Skin epidermis (tissue), 12 donors: ENCODE measurements around the gene RIOK1.
"Not testable (repeated sequence)": the region's sequence is repeated elsewhere in the genome, so short reads cannot be mapped to it uniquely, and the experiment has no call there.

Source experiments
- H3K27ac ChIP-seq, 21 experiments: fragments of 200-600 bp; sonication (generic) in 11 of 21; one replicate each; pipeline ENCODE4 v1.5.0; 2020; ENCODE audit warnings: mild to moderate bottlenecking in 3 of 21, inconsistent platforms in 2 of 21, moderate library complexity in 2 of 21
- H3K4me3 ChIP-seq, 7 experiments: fragments of 200-600 bp; sonication (generic) in 2 of 7; one replicate each; pipeline ENCODE4 v1.5.0; 2020; ENCODE audit warnings: inconsistent platforms in 2 of 7, mild to moderate bottlenecking in 2 of 7, moderate library complexity in 1 of 7

Gene RIOK1

GRCh38 chr6:7434672-7435071 is 45.1 kb downstream of the RIOK1 start:
- H3K27ac ChIP-seq: no peak overlapping the region

DNA sequence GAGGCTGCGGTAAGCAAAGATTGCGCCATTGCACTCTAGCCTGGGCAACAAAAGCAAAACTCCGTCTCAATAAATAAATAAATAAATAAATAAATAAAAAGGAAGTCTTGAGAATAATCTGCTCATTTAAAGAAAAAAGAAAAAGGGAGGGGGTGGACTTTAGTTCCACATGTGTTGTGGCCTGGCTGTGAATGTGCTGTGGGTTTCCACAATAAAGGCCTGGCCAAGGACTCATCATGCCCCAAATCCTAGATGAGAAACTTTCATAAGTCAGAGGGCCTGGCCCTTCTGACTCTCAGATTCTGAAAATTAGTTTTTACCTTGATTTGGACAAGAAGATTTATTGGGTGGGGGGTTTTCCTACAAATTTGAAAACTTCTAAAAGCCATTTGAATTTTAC is 48.4 kb downstream of the RIOK1 start:
- no peak overlapping the region for H3K4me3 ChIP-seq
- H3K27ac ChIP-seq: no peak overlapping the region

More at GRCh38 chr6:7434672-7435071, 45.1 kb downstream of the RIOK1 start:
- no peak overlapping the region for H3K4me3 ChIP-seq

- H3K27ac ChIP-seq: peak overlapping the region in 1 of 21 experiments; percentile 6
These were observed 49.6 kb downstream of the RIOK1 start for GRCh38 chr6:7439228-7439627.

GRCh38 chr6:7440476-7440875 is 50.9 kb downstream of the RIOK1 start:
- Histone ChIP-seq H3K4me3 (no peak overlapping the region), H3K27ac (peak overlapping the region in 3 of 21 experiments; percentile 25 to 62 (median 38))

More at GRCh38 chr6:7439228-7439627, 49.6 kb downstream of the RIOK1 start:
- no peak overlapping the region for H3K4me3 ChIP-seq

GRCh38 chr6:7441048-7441775 is 51.6 kb downstream of the RIOK1 start:
- no peak overlapping the region for H3K4me3 ChIP-seq
- H3K27ac ChIP-seq: peak overlapping the region in 3 of 21 experiments; percentile 25 to 62 (median 38)

DNA sequence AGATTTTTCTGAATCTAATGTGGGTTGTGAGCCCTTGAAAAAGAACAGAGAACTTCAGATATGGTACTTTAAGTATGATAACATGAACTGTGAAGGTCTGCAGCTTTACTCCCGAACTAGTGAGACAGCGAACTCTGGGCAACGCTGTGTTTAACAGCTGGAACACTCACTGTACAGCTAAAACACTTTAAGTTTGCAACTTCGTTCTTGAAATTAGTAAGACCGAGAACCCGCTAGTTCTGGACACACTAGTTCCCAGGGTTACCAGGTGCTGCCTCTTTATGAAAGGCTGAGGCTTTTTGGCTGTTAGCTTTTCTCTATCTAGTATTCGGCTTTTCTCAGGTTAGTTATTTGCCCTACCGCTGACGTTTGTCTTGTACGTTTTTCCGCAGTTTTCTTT is 52.9 kb downstream of the RIOK1 start:
- Histone ChIP-seq H3K27ac (no peak overlapping the region), H3K4me3 (no peak overlapping the region)

GRCh38 chr6:7445101-7445500 is 55.5 kb downstream of the RIOK1 start:
- Histone ChIP-seq H3K4me3 (no peak overlapping the region), H3K27ac (peak overlapping the region in 13 of 21 experiments; percentile 23 to 85 (median 73))

DNA sequence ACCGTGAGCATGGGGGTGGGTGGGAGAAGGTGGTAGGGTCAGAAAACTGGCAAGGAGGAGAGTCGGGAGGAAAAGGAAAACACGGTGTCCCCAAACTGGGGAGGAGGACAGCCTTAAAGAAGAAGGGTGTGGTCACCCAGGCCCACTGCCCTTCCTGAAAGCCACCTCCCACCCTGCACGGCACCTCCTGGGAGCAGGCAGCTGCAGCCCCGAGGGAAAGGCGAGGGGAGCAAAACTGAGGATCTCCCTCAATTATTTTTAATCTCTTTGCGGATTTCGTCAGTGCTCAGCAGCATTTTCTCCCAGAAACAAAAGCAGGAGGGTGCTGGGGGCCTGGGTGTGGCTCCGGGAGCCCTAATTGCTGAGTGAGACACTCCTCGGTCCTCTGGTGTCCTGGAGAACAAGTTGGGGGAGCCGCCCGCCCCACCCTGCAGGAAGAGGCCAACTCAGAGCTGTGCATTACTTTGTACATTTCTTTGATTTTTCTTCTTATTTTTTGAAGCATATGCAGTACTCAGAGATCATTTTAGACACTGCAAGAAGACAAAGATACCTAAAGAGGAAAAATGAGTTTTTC is 56.4 kb downstream of the RIOK1 start:
- H3K27ac ChIP-seq: peak overlapping the region in 19 of 21 experiments; percentile 20 to 85 (median 69)
- H3K4me3 ChIP-seq: no peak overlapping the region

GRCh38 chr6:7446619-7447325 is 57.2 kb downstream of the RIOK1 start:
- Histone ChIP-seq H3K27ac (peak overlapping the region in 18 of 21 experiments; percentile 18 to 85 (median 69)), H3K4me3 (no peak overlapping the region)

- H3K4me3 ChIP-seq: no peak overlapping the region
- peak overlapping the region in 5 of 21 experiments; percentile 1 to 39 (median 14) for H3K27ac ChIP-seq
These were observed 58.6 kb downstream of the RIOK1 start for GRCh38 chr6:7448232-7448631.

GRCh38 chr6:7449018-7449417 is 59.4 kb downstream of the RIOK1 start:
- Histone ChIP-seq H3K4me3 (no peak overlapping the region), H3K27ac (peak overlapping the region in 1 of 21 experiments; percentile 68)

DNA sequence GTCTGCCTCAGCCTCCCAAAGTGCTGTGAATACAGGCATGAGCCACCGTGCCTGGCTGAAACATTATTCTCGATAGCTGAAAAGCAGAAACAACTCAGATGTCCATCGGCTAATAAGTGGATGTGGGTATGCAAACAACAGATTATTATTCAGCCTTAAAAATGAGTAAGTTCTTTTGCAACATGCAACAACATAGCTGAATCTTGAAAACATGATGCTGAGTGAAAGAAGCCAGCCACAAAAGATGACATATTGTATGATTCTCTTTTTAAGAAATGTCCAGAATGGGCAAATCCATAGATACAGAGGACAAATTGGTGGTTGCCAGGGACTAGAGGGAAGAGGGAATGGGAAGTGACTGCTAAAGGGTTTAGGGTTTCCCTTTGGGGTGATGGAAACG is 61.7 kb downstream of the RIOK1 start:
- no peak overlapping the region for H3K27ac ChIP-seq

GRCh38 chr6:7452898-7453297 is 63.3 kb downstream of the RIOK1 start:
- H3K4me3 ChIP-seq: no peak overlapping the region
- H3K27ac ChIP-seq: no peak overlapping the region

More for the DNA sequence above, 61.7 kb downstream of the RIOK1 start:
- H3K4me3 ChIP-seq: no peak overlapping the region

DNA sequence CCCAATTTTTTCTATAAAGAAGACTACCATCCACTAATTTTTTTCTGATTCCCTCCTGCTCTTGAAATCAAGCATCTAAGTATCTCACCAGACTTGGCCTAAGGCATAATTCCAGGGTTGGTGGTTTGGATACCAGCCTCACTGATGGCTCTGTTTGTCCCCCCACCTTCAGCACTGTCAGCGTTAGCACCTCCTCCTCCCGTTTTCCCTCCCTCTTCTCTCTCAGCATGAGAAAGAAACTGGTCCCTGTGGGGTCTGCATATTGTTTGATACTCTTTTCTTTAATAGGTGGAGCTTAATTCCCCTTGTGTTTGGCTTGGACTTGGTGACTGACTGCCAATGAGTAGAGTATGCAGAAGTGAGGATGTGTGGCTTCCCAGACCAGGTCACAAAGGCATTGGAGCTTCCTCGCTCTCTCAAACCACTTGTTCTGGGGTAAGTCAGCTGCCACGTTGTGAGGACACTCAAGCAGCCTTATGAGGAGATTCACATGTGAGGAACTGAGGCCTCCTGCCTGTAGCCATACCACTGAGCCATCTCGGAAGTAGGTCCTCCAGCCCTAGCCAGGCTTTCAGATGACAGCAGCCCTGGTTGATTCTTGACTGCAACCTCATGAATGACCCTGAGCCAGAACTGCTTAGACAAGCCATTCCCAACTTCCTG is 65.2 kb downstream of the RIOK1 start:
- peak overlapping the region in 3 of 21 experiments; percentile 28 to 42 (median 31) for H3K27ac ChIP-seq

GRCh38 chr6:7456302-7456701 is 66.7 kb downstream of the RIOK1 start:
- not testable (repeated sequence) for H3K27ac ChIP-seq, H3K4me3 ChIP-seq

More for the DNA sequence above, 65.2 kb downstream of the RIOK1 start:
- H3K4me3 ChIP-seq: no peak overlapping the region

- no peak overlapping the region for H3K4me3 ChIP-seq
- H3K27ac ChIP-seq: no peak overlapping the region
These were observed 71.8 kb downstream of the RIOK1 start for GRCh38 chr6:7461416-7461815.

DNA sequence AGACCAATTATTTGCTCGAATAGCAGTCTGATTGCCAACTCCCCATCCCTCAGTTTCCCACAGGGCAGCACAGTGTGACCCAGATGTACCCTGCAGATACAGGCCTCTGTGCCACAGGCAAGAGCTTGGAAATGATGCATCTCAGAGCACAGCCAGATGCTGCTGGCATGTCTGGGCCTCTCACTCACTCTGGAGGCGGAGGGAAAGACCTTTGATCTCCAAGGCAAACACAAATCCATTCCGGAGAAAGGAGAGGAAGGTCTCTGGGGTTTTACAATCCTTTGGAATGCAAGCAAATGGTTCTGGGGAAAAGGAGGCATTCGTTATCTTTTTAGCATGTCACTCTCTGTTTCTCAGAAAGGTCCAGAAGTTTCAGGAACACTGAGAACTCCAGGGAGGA is 74.2 kb downstream of the RIOK1 start:
- Histone ChIP-seq H3K4me3 (no peak overlapping the region), H3K27ac (peak overlapping the region in 4 of 21 experiments; percentile 19 to 47 (median 30))

DNA sequence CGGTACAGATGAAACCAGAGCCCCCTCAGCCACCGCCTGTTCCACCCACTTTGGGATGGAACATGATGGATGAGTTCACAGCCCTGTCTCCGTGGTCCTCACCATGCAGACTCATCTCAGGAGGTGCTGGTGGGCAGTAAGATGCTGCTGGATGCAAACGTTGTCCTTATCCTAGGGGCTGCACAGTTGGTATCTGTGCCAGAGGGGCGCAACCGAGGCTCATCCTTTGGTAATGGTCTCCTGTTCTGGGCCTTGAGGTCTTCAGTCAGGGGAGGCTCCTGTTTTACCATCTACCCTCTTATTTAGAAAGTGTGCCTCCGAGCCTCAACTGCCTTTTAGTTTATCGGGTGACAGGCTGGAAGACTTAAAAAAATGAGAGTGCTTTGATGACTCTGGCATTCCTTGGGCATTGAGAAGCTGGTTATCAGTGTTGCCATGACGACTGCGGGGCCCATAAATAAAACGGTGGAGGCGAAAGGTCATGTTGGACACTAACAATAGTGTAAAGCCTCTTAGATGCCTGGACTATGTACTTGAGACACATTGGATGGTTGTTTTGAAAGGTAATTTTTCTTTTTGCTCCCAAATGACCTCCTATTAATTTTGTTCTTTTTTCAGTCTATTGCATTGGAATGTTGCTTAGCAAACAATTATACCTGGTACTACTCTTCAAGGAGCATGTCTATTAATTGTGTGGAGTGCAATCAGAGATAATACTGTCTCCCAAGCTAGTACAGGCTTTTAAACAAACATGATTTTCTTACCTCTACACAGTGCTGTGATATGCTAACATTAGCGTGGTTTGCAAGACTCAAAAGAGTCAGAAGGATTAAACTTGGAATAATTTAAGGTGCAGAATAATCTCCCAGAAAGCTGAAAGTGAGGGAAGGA is 77.6 kb downstream of the RIOK1 start:
- H3K4me3 ChIP-seq: no peak overlapping the region
- peak overlapping the region in 4 of 21 experiments; percentile 32 to 73 (median 64) for H3K27ac ChIP-seq
